Bronchial epithelial cell (primary cell): Measurements from ENCODE around the gene TAF3. TPM values are rescaled to one million over a fixed set of nuclear protein-coding genes. Genes with fewer than 3 reads are reported as not detected.
A peak's percentile ranks its signal among the peaks of the same experiment; 100 is the strongest.

Experiments
- DNase-seq: peaks from one replicate; pipeline ENCODE4 v3.0.0-alpha.2; 2010; ENCODE audit warnings: low read depth
- FAIRE-seq: peaks from 2 replicates; lab custom pipeline; 2011; peaks lifted over from hg19 to GRCh38; lab: Jason Lieb, UNC
- H3K27me3 ChIP-seq: 2 replicates; pipeline ENCODE4 v1.5.1; 2011; ENCODE audit warnings: low read length; ENCODE audit not compliant: control insufficient read depth, insufficient read depth
- H3K36me3 ChIP-seq: 2 replicates; pipeline ENCODE4 v1.5.1; 2011; ENCODE audit warnings: low read length; ENCODE audit not compliant: control insufficient read depth, insufficient read depth
- H3K4me3 ChIP-seq: 2 replicates; pipeline ENCODE4 v1.5.1; 2011; ENCODE audit warnings: mild to moderate bottlenecking, low read depth, low read length, control low read depth
- CTCF ChIP-seq: IDR thresholded peaks from 2 replicates; pipeline ENCODE4 v1.5.1; 2011; ENCODE audit warnings: mild to moderate bottlenecking, moderate library complexity, low read length, control low read depth, inconsistent platforms; ENCODE audit not compliant: insufficient read depth, severe bottlenecking
- total RNA-seq: library from RNA; depleted of rRNA; stranded (reverse); fragments of >200 nt; gene quantifications from 2 replicates; pipeline ENCODE4 v1.2.1, GENCODE V29; 2014

Gene TAF3
- total RNA-seq, 1 donor from 2014 or later = 1.3 TPM

GRCh38 chr10:7794251-7795026, 23.9 kb upstream of the TAF3 start:
- Histone ChIP-seq H3K36me3 (peaks cover 2% of the 10 kb centered on the region), H3K27me3 (no peaks in the 10 kb centered on the region), H3K4me3 (no peak overlapping the region)
- TF ChIP-seq CTCF = no peak
- no peak for DNase-seq
- FAIRE-seq = no peak

GRCh38 chr10:7795605-7796004, 22.7 kb upstream of the TAF3 start:
- no peaks in the 10 kb centered on the region for H3K27me3 ChIP-seq
- FAIRE-seq (no peak), DNase-seq (peak; percentile 12)
- H3K36me3 ChIP-seq = peaks cover 6% of the 10 kb centered on the region
- no peak for TF ChIP-seq CTCF
- H3K4me3 ChIP-seq = no peak overlapping the region

- H3K36me3 ChIP-seq = peaks cover 10% of the 10 kb centered on the region
These were observed 20.7 kb upstream of the TAF3 start for GRCh38 chr10:7797582-7797981.

GRCh38 chr10:7802606-7803005, 15.7 kb upstream of the TAF3 start:
- Histone ChIP-seq H3K27me3 (no peaks in the 10 kb centered on the region), H3K36me3 (peaks cover 23% of the 10 kb centered on the region), H3K4me3 (no peak overlapping the region)
- DNase-seq (no peak), FAIRE-seq (no peak)
- TF ChIP-seq CTCF = no peak

More at GRCh38 chr10:7797582-7797981, 20.7 kb upstream of the TAF3 start:
- peak; percentile 69 for DNase-seq
- Histone ChIP-seq H3K4me3 (no peak overlapping the region), H3K27me3 (no peaks in the 10 kb centered on the region)
- no peak for FAIRE-seq
- TF ChIP-seq CTCF = no peak

- Histone ChIP-seq H3K36me3 (peaks cover 24% of the 10 kb centered on the region), H3K27me3 (no peaks in the 10 kb centered on the region), H3K4me3 (no peak overlapping the region)
- no peak for TF ChIP-seq CTCF
- DNase-seq (no peak), FAIRE-seq (no peak)
These were observed 14.1 kb upstream of the TAF3 start for GRCh38 chr10:7804216-7804615.
